ENCODE results near the gene DYRK4. TPM values are rescaled to one million over a fixed set of nuclear protein-coding genes. Genes with fewer than 3 reads are reported as not detected.
A peak's percentile ranks its signal among the peaks of the same experiment; 100 is the strongest.
"Not testable (repeated sequence)": the region's sequence is repeated elsewhere in the genome, so short reads cannot be mapped to it uniquely, and the experiment has no call there.

Gene DYRK4
- 23.7 and 30.8 TPM in 2 replicates for total RNA-seq (2021)
- Bru-seq, nascent RNA = percentile 45 among the genes with signal in this experiment
- BruChase-seq, experiment 1, labeled RNA remaining after a 2-hour chase = percentile 65 among the genes with signal in this experiment
- BruChase-seq, experiment 2, labeled RNA remaining after a 6-hour chase = percentile 50 among the genes with signal in this experiment
- long read RNA-seq, partial matches to known transcripts = 6 of 24 reads
- long read RNA-seq, other reads (novel, unspliced or antisense) = 14 of 24 reads

DNA sequence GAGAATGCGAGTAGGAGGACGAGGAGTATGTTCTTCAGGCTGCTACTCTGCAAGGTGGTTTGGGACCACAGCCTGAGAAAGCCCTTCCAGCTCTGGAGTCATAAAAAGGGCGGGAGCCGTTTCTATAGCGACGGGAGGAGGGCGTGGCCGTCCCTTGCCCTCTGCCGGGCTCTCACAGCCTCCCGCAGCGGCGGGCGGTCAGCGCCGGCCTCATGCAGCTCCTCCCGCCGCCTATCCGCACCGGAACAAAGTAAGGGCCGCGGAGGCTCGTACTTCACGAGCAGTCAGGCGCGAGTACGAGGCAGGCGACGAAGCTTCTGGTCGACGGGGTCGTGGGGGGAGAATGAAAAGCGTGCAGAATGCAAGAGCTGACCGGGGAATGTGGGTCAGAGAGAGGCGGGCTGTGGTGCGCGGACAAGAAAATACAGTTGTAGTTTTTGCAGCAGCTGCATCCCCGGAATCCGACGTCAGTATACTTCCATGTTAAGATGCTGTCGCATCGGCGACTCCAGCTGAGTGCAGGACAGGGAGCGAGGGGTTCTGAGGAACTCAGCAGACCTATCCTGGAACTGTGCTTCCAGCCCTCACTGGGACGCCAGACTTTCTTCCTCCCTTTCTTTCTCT, at the start of gene DYRK4:
Gene DYRK4 (plus strand): TSS at position 175 of the 624 bp plus-strand sequence. CDS start 38 bp downstream, at position 213.
- Histone ChIP-seq H3K36me3 (ENCODE audit: insufficient read depth, low read length, poor library complexity, severe bottlenecking) (peaks cover 11% of the 10 kb centered on the region), H3K4me3 (ENCODE audit: low read depth, low read length, poor library complexity, severe bottlenecking) (no peak within 1 kb of the TSS), H3K27ac (ENCODE audit: low read depth, low read length, poor library complexity, severe bottlenecking) (no peak within 1 kb of the TSS), H3K4me1 (ENCODE audit: insufficient read depth, low read length, poor library complexity, severe bottlenecking) (no peaks in the 10 kb centered on the region), H3K27me3 (replicated peaks; ENCODE audit: insufficient read depth, low read depth, low read length, poor library complexity) (no peaks in the 10 kb centered on the region), H3K9me3 (ENCODE audit: low read depth, low read length, poor library complexity, severe bottlenecking) (no peaks in the 10 kb centered on the region)
- ChIA-PET POLR2A (ENCODE audit: low non-redundant PET) (interaction anchor here (0.8 kb wide), 1 partner anchor 9 kb away, joined by 4 read pairs; no protein-coding TSS in a partner anchor), CTCF (no interaction called here)
- BruUV-seq (replicated peaks) = no TSS peak
- no peak for TF ChIP-seq EZH2 (IDR thresholded peaks at IDR 0.05; ENCODE audit: borderline replicate concordance, low read depth, low read length, poor library complexity, severe bottlenecking)
- TF ChIP-seq, protein P1, sequence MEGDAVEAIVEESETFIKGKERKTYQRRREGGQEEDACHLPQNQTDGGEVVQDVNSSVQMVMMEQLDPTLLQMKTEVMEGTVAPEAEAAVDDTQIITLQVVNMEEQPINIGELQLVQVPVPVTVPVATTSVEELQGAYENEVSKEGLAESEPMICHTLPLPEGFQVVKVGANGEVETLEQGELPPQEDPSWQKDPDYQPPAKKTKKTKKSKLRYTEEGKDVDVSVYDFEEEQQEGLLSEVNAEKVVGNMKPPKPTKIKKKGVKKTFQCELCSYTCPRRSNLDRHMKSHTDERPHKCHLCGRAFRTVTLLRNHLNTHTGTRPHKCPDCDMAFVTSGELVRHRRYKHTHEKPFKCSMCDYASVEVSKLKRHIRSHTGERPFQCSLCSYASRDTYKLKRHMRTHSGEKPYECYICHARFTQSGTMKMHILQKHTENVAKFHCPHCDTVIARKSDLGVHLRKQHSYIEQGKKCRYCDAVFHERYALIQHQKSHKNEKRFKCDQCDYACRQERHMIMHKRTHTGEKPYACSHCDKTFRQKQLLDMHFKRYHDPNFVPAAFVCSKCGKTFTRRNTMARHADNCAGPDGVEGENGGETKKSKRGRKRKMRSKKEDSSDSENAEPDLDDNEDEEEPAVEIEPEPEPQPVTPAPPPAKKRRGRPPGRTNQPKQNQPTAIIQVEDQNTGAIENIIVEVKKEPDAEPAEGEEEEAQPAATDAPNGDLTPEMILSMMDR (conservative IDR thresholded peaks at IDR 0.05; ENCODE audit: low read depth, low read length) = no peak
- intact Hi-C loops (cut with micrococcal nuclease; ENCODE audit: unreplicated experiment) = no loop called here
- DNase-seq (ENCODE audit: low spot score) = no peak

DNA sequence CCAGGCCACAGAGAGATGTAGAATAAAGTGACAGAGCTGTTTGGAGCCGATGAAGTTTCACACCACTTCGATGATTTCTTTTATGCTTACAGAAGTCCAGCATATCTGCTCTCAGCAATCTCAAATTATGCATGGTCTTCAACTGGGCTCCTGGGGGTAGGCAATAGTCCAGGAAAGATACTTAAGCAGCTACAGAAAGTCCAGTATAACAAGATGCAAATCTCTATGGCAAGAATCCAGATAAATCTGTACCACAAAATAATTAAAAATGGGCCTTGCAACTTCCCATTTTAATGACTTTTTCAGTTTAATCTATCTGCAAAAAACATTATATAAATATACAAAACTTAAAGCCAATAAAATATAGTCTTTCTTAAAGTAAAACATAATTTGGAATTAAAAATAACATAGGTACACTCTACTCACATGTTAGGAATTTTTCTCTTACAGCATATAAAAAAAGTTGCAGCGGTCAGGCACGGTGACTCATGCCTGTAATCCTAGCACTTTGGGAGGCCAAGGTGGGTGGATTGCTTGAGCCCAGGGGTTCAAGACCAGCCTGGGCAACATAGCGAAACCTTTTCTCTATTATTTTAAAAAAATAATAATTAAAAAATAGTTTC, 43.8 kb upstream of the DYRK4 start:
- intact Hi-C loops (cut with micrococcal nuclease; ENCODE audit: unreplicated experiment) = no loop called here
- Histone ChIP-seq H3K36me3 (ENCODE audit: insufficient read depth, low read length, poor library complexity, severe bottlenecking) (no peaks in the 10 kb centered on the region), H3K27me3 (replicated peaks; ENCODE audit: insufficient read depth, low read depth, low read length, poor library complexity) (no peaks in the 10 kb centered on the region), H3K4me1 (ENCODE audit: insufficient read depth, low read length, poor library complexity, severe bottlenecking) (peaks cover 5% of the 10 kb centered on the region), H3K27ac (ENCODE audit: low read depth, low read length, poor library complexity, severe bottlenecking) (no peak overlapping the region), H3K9me3 (ENCODE audit: low read depth, low read length, poor library complexity, severe bottlenecking) (no peaks in the 10 kb centered on the region), H3K4me3 (ENCODE audit: low read depth, low read length, poor library complexity, severe bottlenecking) (no peak overlapping the region)
- CTCF ChIA-PET = no interaction called here
- TF ChIP-seq, protein P1 (conservative IDR thresholded peaks at IDR 0.05; ENCODE audit: low read depth, low read length) = no peak
- TF ChIP-seq EZH2 (IDR thresholded peaks at IDR 0.05; ENCODE audit: borderline replicate concordance, low read depth, low read length, poor library complexity, severe bottlenecking) = no peak
- POLR2A ChIA-PET (ENCODE audit: low non-redundant PET) = no interaction called here
- peak; percentile 17 for DNase-seq (ENCODE audit: low spot score)
- no TSS peak for BruUV-seq (replicated peaks)

DNA sequence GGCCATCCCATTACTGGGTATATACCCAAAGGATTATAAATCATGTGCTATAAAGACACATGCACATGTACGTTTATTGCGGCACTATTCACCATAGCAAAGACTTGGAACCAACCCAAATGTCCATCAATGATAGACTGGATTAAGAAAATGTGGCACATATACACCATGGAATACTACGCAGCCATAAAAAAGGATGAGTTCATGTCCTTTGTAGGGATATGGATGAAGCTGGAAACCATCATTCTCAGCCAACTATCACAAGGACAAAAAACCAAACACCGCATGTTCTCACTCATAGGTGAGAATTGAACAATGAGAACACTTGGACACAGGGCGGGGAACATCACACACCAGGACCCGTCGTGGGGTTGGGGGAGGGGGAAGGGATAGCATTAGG, 38.6 kb upstream of the DYRK4 start:
- H3K27me3 ChIP-seq (replicated peaks; ENCODE audit: insufficient read depth, low read depth, low read length, poor library complexity); H3K9me3 ChIP-seq (ENCODE audit: low read depth, low read length, poor library complexity, severe bottlenecking); H3K4me3 ChIP-seq (ENCODE audit: low read depth, low read length, poor library complexity, severe bottlenecking); H3K36me3 ChIP-seq (ENCODE audit: insufficient read depth, low read length, poor library complexity, severe bottlenecking); POLR2A ChIA-PET (ENCODE audit: low non-redundant PET); BruUV-seq (replicated peaks); H3K4me1 ChIP-seq (ENCODE audit: insufficient read depth, low read length, poor library complexity, severe bottlenecking); CTCF ChIA-PET; DNase-seq (ENCODE audit: low spot score); intact Hi-C loops (cut with micrococcal nuclease; ENCODE audit: unreplicated experiment); H3K27ac ChIP-seq (ENCODE audit: low read depth, low read length, poor library complexity, severe bottlenecking): not testable (repeated sequence)
